Suppressor macrophage treated with lipopolysaccharide for 4 hours (primary cell): ENCODE measurements around the gene TSSK1B.
A peak's percentile ranks its signal among the peaks of the same experiment; 100 is the strongest.

ENCODE experiments used
- DNase-seq: peaks from one replicate; pipeline ENCODE4 v3.0.0-alpha.2; 2020

The TSSK1B gene

DNA sequence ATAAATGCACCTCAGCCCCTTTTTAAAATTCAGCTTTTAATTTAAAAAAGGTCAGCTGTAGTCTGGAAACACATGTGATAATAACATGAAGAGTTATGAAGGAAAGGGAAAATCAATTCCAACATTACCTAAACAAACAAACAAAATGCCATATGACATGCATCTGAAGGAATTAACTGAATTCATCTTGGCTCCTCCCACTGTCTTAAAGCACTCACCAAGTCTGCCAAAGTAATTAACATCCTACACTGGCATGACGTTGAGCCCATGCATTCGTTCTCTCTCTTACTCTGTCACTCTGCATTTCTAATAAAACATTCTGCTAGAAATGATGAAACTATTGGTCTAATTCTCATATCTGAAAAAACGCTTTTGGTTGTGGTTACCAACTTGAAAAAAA lies 37.7 kb downstream of the TSSK1B start:
- no peak for DNase-seq

- DNase-seq = no peak
Observed at GRCh38 chr5:113394658-113395057, 40.1 kb downstream of the TSSK1B start.

- no peak for DNase-seq
Observed at GRCh38 chr5:113390224-113390623, 44.6 kb downstream of the TSSK1B start.

GRCh38 chr5:113389116-113389515 lies 45.7 kb downstream of the TSSK1B start:
- DNase-seq = no peak

DNA sequence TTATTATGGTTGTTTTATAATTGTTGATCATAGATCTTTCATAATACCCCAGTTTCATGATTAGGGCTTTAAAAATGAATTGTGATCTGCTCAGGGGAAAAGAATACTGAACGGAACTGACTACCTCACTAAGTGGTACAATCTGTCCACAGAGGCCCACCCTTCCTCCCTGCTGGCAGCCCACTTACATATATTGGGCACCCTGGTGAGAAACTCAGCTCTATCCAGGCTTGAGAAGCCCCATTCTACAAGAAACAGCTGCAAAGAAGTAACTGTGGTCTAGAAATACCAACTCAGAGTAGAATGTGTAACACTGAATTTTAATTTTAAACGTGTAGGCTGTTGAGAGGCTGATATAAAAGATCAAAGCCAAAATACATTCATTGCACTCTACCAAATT lies 46.9 kb downstream of the TSSK1B start:
- no peak for DNase-seq

DNA sequence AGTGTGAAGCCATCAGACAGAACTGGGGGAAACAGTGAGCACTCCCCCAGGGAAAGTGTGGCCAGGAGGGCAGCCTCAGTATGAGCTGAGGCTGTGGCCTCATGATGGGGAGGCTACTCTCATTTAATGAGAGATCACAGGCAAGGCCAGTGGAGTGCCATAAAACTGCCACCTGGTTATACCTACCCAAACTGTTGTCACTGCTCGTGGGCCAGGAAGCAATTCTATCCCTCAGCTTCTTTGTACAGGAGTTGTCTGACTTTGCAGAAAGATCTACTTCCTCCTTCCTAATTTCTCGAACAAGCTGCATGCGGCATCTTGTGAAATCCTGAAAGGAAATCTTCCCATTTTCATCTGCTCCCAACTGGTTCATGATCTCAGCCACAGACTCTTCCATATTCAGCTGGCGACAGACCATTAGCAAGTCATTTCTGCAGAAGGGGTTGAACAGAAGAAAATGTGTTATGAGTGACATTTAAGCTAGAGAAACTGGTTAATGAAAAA lies 50.0 kb downstream of the TSSK1B start:
- DNase-seq = peak; percentile 21

DNA sequence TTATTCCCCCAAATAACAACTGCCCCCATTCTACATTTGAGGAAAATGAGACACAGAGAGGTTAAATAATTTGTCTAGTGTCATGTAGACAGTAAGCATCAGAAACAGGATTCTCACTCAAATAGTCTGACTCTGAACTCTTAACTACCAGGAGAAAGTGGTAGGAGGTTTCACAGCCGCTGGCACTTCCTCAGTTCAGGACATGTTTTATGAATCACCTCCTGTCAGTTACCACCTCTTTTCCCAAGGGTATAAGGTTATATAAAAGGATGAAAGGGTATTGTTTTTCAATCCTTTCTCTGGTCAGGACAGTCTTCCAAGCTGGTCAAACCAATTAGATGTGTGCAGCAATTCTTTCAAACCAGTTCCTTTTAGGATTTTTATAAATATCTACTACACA lies 52.1 kb downstream of the TSSK1B start:
- DNase-seq = peak; percentile 32
